B cell (primary cell): ENCODE results near the gene ATG7. TPM values are rescaled to one million over a fixed set of nuclear protein-coding genes. Genes with fewer than 3 reads are reported as not detected.
"Not testable (repeated sequence)": the region's sequence is repeated elsewhere in the genome, so short reads cannot be mapped to it uniquely, and the experiment has no call there.

Experiments used
- ATAC-seq: fragments of 200-7000 bp; cut with Tn5 transposase; one replicate; pipeline ENCODE4 v1.10.0; 2021; ENCODE audit warnings: low read depth, mild to moderate bottlenecking, moderate number of reproducible peaks, moderate library complexity
- CTCF ChIA-PET: fragments of 350-600 bp; sonication (Branson Sonifier 250); formaldehyde crosslinking; loops from one replicate; lab custom pipeline; 2021; ENCODE audit warnings: antibody characterized with exemption, inconsistent platforms; lab: Charles Lee
- POLR2A ChIA-PET: fragments of 350-600 bp; sonication (Branson Sonifier 250); formaldehyde crosslinking; loops from one replicate; lab custom pipeline; 2021; ENCODE audit warnings: antibody characterized with exemption; lab: Charles Lee
- DNase-seq: peaks from one replicate; pipeline ENCODE4 v3.0.0; 2013
- H2AFZ ChIP-seq: 2 replicates; pipeline ENCODE4 v1.6.1; 2012; ENCODE audit warnings: mild to moderate bottlenecking, low read depth, low read length; ENCODE audit not compliant: insufficient read depth, poor library complexity, severe bottlenecking
- H3K27ac ChIP-seq, 2 donors: 1 replicate in 1 of 2; 2 replicates in 1 of 2; pipeline ENCODE4 v1.5.1; 2012 to 2013; ENCODE audit warnings: low read length in 2 of 2, mild to moderate bottlenecking in 2 of 2, moderate library complexity in 1 of 2
- H3K27me3 ChIP-seq, 4 experiments: fragments of 200-600 bp in 1 of 4; sonication (generic) in 1 of 4; replicated peaks in 1 of 4; 1 replicate in 2 of 4; 2 replicates in 2 of 4; pipeline versions ENCODE4 v1.6.1 to v1.7.0; 2013 to 2016; ENCODE audit warnings: low read length in 3 of 4, mild to moderate bottlenecking in 2 of 4, mixed read lengths in 1 of 4, moderate library complexity in 1 of 4; ENCODE audit not compliant: insufficient read depth in 4 of 4, control insufficient read depth in 3 of 4; ENCODE audit errors: control extremely low read depth in 1 of 4
- H3K36me3 ChIP-seq, 2 experiments: replicated peaks in 1 of 2; 1 replicate in 1 of 2; 2 replicates in 1 of 2; pipeline versions ENCODE4 v1.6.1 to v1.7.1; 2013; ENCODE audit warnings: low read length in 1 of 2; ENCODE audit not compliant: insufficient read depth in 2 of 2, control insufficient read depth in 1 of 2; ENCODE audit errors: control extremely low read depth in 1 of 2, extremely low read depth in 1 of 2
- H3K4me1 ChIP-seq, 2 donors: fragments of 200-600 bp in 1 of 2; sonication (generic) in 1 of 2; 1 replicate in 1 of 2; 2 replicates in 1 of 2; pipeline versions ENCODE4 v1.5.1 to v1.6.1; 2013 to 2017; ENCODE audit warnings: low read length in 2 of 2; ENCODE audit not compliant: control insufficient read depth in 2 of 2, insufficient read depth in 2 of 2
- H3K4me2 ChIP-seq: replicated peaks from 2 replicates; pipeline ENCODE3; 2012; ENCODE audit warnings: mild to moderate bottlenecking, low read depth, low read length; ENCODE audit not compliant: poor library complexity, severe bottlenecking
- H3K4me3 ChIP-seq, 5 experiments: fragments of 200-600 bp in 1 of 5; sonication (generic) in 1 of 5; 1 replicate in 3 of 5; 2 replicates in 2 of 5; pipeline versions ENCODE4 v1.5.1 to v1.7.0; 2011 to 2016; ENCODE audit warnings: low read length in 4 of 5, mild to moderate bottlenecking in 4 of 5, low read depth in 2 of 5, control low read depth in 1 of 5, moderate library complexity in 1 of 5; ENCODE audit not compliant: insufficient read depth in 1 of 5; ENCODE audit errors: control extremely low read depth in 1 of 5, extremely low read depth in 1 of 5
- H3K79me2 ChIP-seq: fragments of 200-600 bp; sonication (generic); one replicate; pipeline ENCODE4 v1.6.0; 2016; ENCODE audit warnings: low read length; ENCODE audit not compliant: control insufficient read depth, insufficient read depth
- H3K9ac ChIP-seq: fragments of 200-600 bp; sonication (generic); 2 replicates; pipeline ENCODE4 v1.6.1; 2017; ENCODE audit warnings: mild to moderate bottlenecking, low read length, moderate library complexity
- H3K9me3 ChIP-seq, 3 donors: one replicate each; pipeline versions ENCODE4 v1.6.1 to v1.7.1; 2013; ENCODE audit warnings: low read length in 2 of 3; ENCODE audit not compliant: control insufficient read depth in 2 of 3, insufficient read depth in 1 of 3; ENCODE audit errors: control extremely low read depth in 1 of 3
- H4K20me1 ChIP-seq: 2 replicates; pipeline ENCODE4 v1.6.0; 2012; ENCODE audit warnings: mild to moderate bottlenecking, low read length; ENCODE audit not compliant: insufficient read depth, control insufficient read depth, poor library complexity, severe bottlenecking
- H3K27ac Mint-ChIP-seq: one replicate; pipeline ENCODE4 v1.8.0; 2021; ENCODE audit warnings: mixed read lengths
- H3K27me3 Mint-ChIP-seq: one replicate; pipeline ENCODE4 v1.8.0; 2021; ENCODE audit warnings: mixed read lengths
- H3K4me1 Mint-ChIP-seq: one replicate; pipeline ENCODE4 v1.8.0; 2021; ENCODE audit warnings: mixed read lengths
- H3K4me3 Mint-ChIP-seq: one replicate; pipeline ENCODE4 v1.8.0; 2021; ENCODE audit warnings: mixed read lengths
- H3K9me3 Mint-ChIP-seq: one replicate; pipeline ENCODE4 v1.8.0; 2022; ENCODE audit warnings: mixed read lengths; ENCODE audit not compliant: insufficient read depth
- CTCF ChIP-seq: fragments of 200-600 bp; IDR thresholded peaks from one replicate; pipeline ENCODE4 v1.8.0; 2022; ENCODE audit warnings: antibody characterized with exemption, mild to moderate bottlenecking
- EZH2 ChIP-seq: IDR thresholded peaks from 2 replicates; pipeline ENCODE4 v1.6.1; 2012; ENCODE audit warnings: borderline replicate concordance, low read depth, mild to moderate bottlenecking, moderate library complexity, low read length; ENCODE audit not compliant: insufficient read depth, poor library complexity, severe bottlenecking
- WGBS: methylation state at CpG from one replicate; pipeline ENCODE4 v1.1.5; 2013; ENCODE audit warnings: missing lambda C conversion rate; ENCODE audit not compliant: insufficient coverage; 5-methylcytosine and 5-hydroxymethylcytosine counted together
- intact Hi-C: fragments of 100-400 bp; cut with micrococcal nuclease; formaldehyde crosslinking; loops from one replicate; pipeline ENCODE4 v1.10.0; 2022
- polyA plus RNA-seq: library from polyadenylated mRNA; depleted of rRNA; stranded (reverse); fragments of >200 nt; gene quantifications from 2 replicates; pipeline ENCODE4 v1.2.3, GENCODE V29; 2012
- total RNA-seq, 2 donors: library from RNA; stranded (reverse); fragments of 120-200 nt in 1 of 2; gene quantifications; 1 replicate in 1 of 2; 2 replicates in 1 of 2; pipeline versions ENCODE4 v1.2.3 to v1.2.4, GENCODE V29; 2013 to 2022

The ATG7 gene
- total and polyA plus RNA-seq, 2 donors (not counting 1 experiment from before 2014, with no cell fraction given): 13.9 to 66.4 TPM

DNA sequence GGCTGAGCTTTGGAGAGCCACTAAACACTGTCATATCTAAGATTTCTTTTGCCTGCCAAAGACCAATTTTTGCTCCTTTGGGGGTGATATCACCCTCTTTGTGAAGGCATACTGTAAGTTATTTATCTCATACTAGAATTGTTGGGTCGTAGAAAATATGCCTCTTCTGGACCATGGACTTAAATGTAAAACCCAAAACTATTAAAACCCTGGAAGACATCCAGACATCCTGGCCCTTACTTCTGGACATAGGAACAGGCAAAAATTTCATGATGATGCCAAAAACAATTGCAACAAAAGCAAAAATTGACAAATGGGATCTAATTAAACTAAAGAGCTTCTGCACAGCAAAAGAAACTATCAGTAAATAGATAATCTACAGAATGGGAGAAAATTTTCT, 172.2 kb downstream of the ATG7 start:
- Mint-ChIP-seq H3K4me1 (no peaks in the 10 kb centered on the region), H3K4me3 (no peak overlapping the region), H3K9me3 (peaks cover 3% of the 10 kb centered on the region), H3K27me3 (no peaks in the 10 kb centered on the region), H3K27ac (no peak overlapping the region)
- Histone ChIP-seq H3K27ac (no peak overlapping the region), H3K4me2 (no peak overlapping the region), H2AFZ (no peak overlapping the region), H3K36me3 (peaks cover 0 to 3% of the 10 kb centered on the region in 2 experiments), H3K4me1 (no peaks in the 10 kb centered on the region), H3K9me3 (no peaks in the 10 kb centered on the region), H3K4me3 (no peak overlapping the region), H4K20me1 (no peaks in the 10 kb centered on the region), H3K79me2 (no peaks in the 10 kb centered on the region), H3K27me3 (no peaks in the 10 kb centered on the region), H3K9ac (no peak overlapping the region)
- DNase-seq: no peak
- ChIA-PET POLR2A (no interaction called here), CTCF (no interaction called here)
- no peak for TF ChIP-seq EZH2
- no peak for TF ChIP-seq CTCF
- no CpG with 5 or more reads among the region's 1 CpG for WGBS
- no peak for ATAC-seq
- intact Hi-C loops: no loop called here

GRCh38 chr3:11445193-11445592, 173.0 kb downstream of the ATG7 start:
- H3K36me3 ChIP-seq, H3K27ac Mint-ChIP-seq, H3K27me3 Mint-ChIP-seq, H3K4me3 ChIP-seq, ATAC-seq, H3K27me3 ChIP-seq, H3K79me2 ChIP-seq, H3K9ac ChIP-seq, POLR2A ChIA-PET, H2AFZ ChIP-seq, H3K27ac ChIP-seq, CTCF ChIA-PET, H4K20me1 ChIP-seq, H3K4me1 ChIP-seq, DNase-seq, H3K9me3 ChIP-seq, intact Hi-C loops, H3K9me3 Mint-ChIP-seq, H3K4me3 Mint-ChIP-seq, H3K4me1 Mint-ChIP-seq, H3K4me2 ChIP-seq: not testable (repeated sequence)
- no CpG with 5 or more reads among the region's 3 CpGs for WGBS
